DND-41 (cell line): ENCODE results near the gene FUT7.

Experiments used
- ATAC-seq: fragments of 200-7000 bp; cut with Tn5 transposase; 3 replicates; pipeline ENCODE4 v1.9.1; 2021; ENCODE audit warnings: low read depth; ENCODE audit not compliant: insufficient read depth
- DNase-seq: peaks from one replicate; pipeline ENCODE4 v3.0.0-alpha.2; 2020
- H2AFZ ChIP-seq: 2 replicates; pipeline ENCODE4 v1.6.0; 2012; ENCODE audit warnings: low read depth, low read length
- H3K27ac ChIP-seq: 2 replicates; pipeline ENCODE4 v1.5.1; 2012; ENCODE audit warnings: low read length, inconsistent platforms
- H3K27me3 ChIP-seq: fragments of 200-600 bp; sonication (generic); 2 replicates; pipeline ENCODE4 v1.6.0; 2012; ENCODE audit warnings: low read length, mild to moderate bottlenecking, inconsistent platforms; ENCODE audit not compliant: insufficient read depth, poor library complexity
- H3K36me3 ChIP-seq: 2 replicates; pipeline ENCODE4 v1.5.1; 2012; ENCODE audit warnings: low read length, inconsistent platforms; ENCODE audit not compliant: insufficient read depth
- H3K4me1 ChIP-seq: 2 replicates; pipeline ENCODE4 v1.5.1; 2012; ENCODE audit warnings: mild to moderate bottlenecking, low read length; ENCODE audit not compliant: insufficient read depth
- H3K4me2 ChIP-seq: 2 replicates; pipeline ENCODE4 v1.6.0; 2012; ENCODE audit warnings: mild to moderate bottlenecking, moderate library complexity, low read length, inconsistent platforms; ENCODE audit not compliant: insufficient read depth
- H3K4me3 ChIP-seq, 2 experiments: fragments of 200-600 bp in 1 of 2; shearing (Covaris generic) in 1 of 2; 2 replicates each; pipeline ENCODE4 v1.5.1; 2012 to 2016; ENCODE audit warnings: inconsistent platforms in 2 of 2, low read length in 2 of 2, mild to moderate bottlenecking in 2 of 2, low read depth in 1 of 2, moderate library complexity in 1 of 2
- H3K79me2 ChIP-seq: 2 replicates; pipeline ENCODE4 v1.6.0; 2012; ENCODE audit warnings: low read length, inconsistent platforms; ENCODE audit not compliant: insufficient read depth
- H3K9ac ChIP-seq: 2 replicates; pipeline ENCODE4 v1.6.0; 2012; ENCODE audit warnings: low read depth, mild to moderate bottlenecking, inconsistent platforms, low read length, moderate library complexity
- H3K9me3 ChIP-seq: 2 replicates; pipeline ENCODE4 v1.5.1; 2012; ENCODE audit warnings: low read length, moderate library complexity, mild to moderate bottlenecking, inconsistent platforms; ENCODE audit not compliant: insufficient read depth, severe bottlenecking
- H4K20me1 ChIP-seq: 2 replicates; pipeline ENCODE4 v1.6.0; 2012; ENCODE audit warnings: low read length; ENCODE audit not compliant: insufficient read depth
- CTCF ChIP-seq: IDR thresholded peaks from 2 replicates; pipeline ENCODE4 v1.5.1; 2012; ENCODE audit warnings: borderline replicate concordance, low read length, moderate library complexity, mild to moderate bottlenecking; ENCODE audit not compliant: poor library complexity, severe bottlenecking; ENCODE audit errors: extremely low read depth
- EZH2 ChIP-seq: IDR thresholded peaks from 3 replicates; pipeline ENCODE4 v1.6.1; 2012; ENCODE audit warnings: borderline replicate concordance, low read depth, mild to moderate bottlenecking, moderate library complexity, low read length, inconsistent platforms; ENCODE audit not compliant: severe bottlenecking

FUT7 gene

GRCh38 chr9:137078701-137079400 lies 47.0 kb upstream of the FUT7 start:
- Histone ChIP-seq H3K79me2 (no peaks in the 10 kb centered on the region), H3K9ac (no peak overlapping the region), H3K36me3 (no peaks in the 10 kb centered on the region), H3K4me2 (no peak overlapping the region), H4K20me1 (no peaks in the 10 kb centered on the region), H3K4me3 (no peak overlapping the region), H3K27me3 (no peaks in the 10 kb centered on the region), H3K4me1 (no peaks in the 10 kb centered on the region), H3K9me3 (no peaks in the 10 kb centered on the region), H2AFZ (no peak overlapping the region), H3K27ac (no peak overlapping the region)
- ATAC-seq (no peak), DNase-seq (no peak)
- no peak for TF ChIP-seq EZH2
- TF ChIP-seq CTCF = no peak

GRCh38 chr9:137077758-137078693 lies 46.1 kb upstream of the FUT7 start:
- no peak overlapping the region for H2AFZ ChIP-seq
- H3K79me2 ChIP-seq = no peaks in the 10 kb centered on the region
- H3K4me1 ChIP-seq = no peaks in the 10 kb centered on the region
- H3K36me3 ChIP-seq = no peaks in the 10 kb centered on the region
- ATAC-seq = no peak
- no peak for DNase-seq
- H3K9me3 ChIP-seq = no peaks in the 10 kb centered on the region
- H3K27me3 ChIP-seq = no peaks in the 10 kb centered on the region
- TF ChIP-seq EZH2 (no peak), CTCF (no peak)
- H3K9ac ChIP-seq = no peak overlapping the region
- no peak overlapping the region for H3K4me2 ChIP-seq
- H3K27ac ChIP-seq = no peak overlapping the region
- H3K4me3 ChIP-seq = no peak overlapping the region
- no peaks in the 10 kb centered on the region for H4K20me1 ChIP-seq

- Histone ChIP-seq H3K79me2 (no peaks in the 10 kb centered on the region), H3K4me2 (no peak within 1 kb of the TSS), H4K20me1 (no peaks in the 10 kb centered on the region), H3K9ac (no peak within 1 kb of the TSS), H3K36me3 (no peaks in the 10 kb centered on the region), H3K9me3 (no peaks in the 10 kb centered on the region), H3K27ac (no peak within 1 kb of the TSS), H3K4me1 (no peaks in the 10 kb centered on the region), H3K4me3 (no peak within 1 kb of the TSS), H3K27me3 (no peaks in the 10 kb centered on the region), H2AFZ (no peak within 1 kb of the TSS)
- DNase-seq = no peak
- ATAC-seq = no peak
- TF ChIP-seq CTCF (no peak), EZH2 (no peak)
Measured at GRCh38 chr9:137077010-137077747, 45.3 kb upstream of the FUT7 start, which contains the start of gene UAP1L1. Gene UAP1L1 (plus strand): TSS chr9:137077517. CDS start chr9:137077533, 16 bp downstream.
